A549 (cell line): ENCODE results near the gene GDF7. TPM values are rescaled to one million over a fixed set of nuclear protein-coding genes. Genes with fewer than 3 reads are reported as not detected.

ENCODE experiments used
- ATAC-seq, 2 experiments: fragments of 200-7000 bp in 1 of 2; fragments of >200 bp in 1 of 2; cut with Nextera tagmentation in 1 of 2; cut with Tn5 transposase in 1 of 2; 3 replicates each; pipeline versions ENCODE4 v1.8.0 to v1.9.1; 2018 to 2020; ENCODE audit warnings: mild to moderate bottlenecking in 1 of 2, moderate library complexity in 1 of 2
- CTCF ChIA-PET: fragments of 300-600 bp; sonication (Branson Sonifier 250); formaldehyde crosslinking; extraction: SDS; loops from one replicate; lab custom pipeline; 2021; ENCODE audit warnings: antibody characterized with exemption, inconsistent platforms; lab: Yijun Ruan, JAX
- POLR2A ChIA-PET: fragments of 350-600 bp; formaldehyde crosslinking; extraction: SDS; loops from one replicate; lab custom pipeline; 2021; ENCODE audit warnings: antibody characterized with exemption, inconsistent platforms; lab: Yijun Ruan, JAX
- DNase-seq, 2 experiments: peaks; one replicate each; pipeline versions ENCODE4 v3.0.0 to v3.0.0-alpha.2; 2011 to 2016; ENCODE audit warnings: low read depth in 1 of 2, low spot score in 1 of 2
- FAIRE-seq: peaks from 2 replicates; lab custom pipeline; 2011; peaks lifted over from hg19 to GRCh38; lab: Jason Lieb, UNC
- H3K27ac ChIP-seq, 2 experiments: fragments of >200 bp; sonication (Bioruptor Twin); formaldehyde crosslinking; 3 replicates each; pipeline ENCODE4 v1.5.1; 2016 to 2017
- H3K4me1 ChIP-seq: fragments of >200 bp; sonication (Bioruptor Twin); formaldehyde crosslinking; 3 replicates; pipeline ENCODE4 v1.6.1; 2016
- H3K4me2 ChIP-seq: fragments of >200 bp; sonication (Bioruptor Twin); formaldehyde crosslinking; 3 replicates; pipeline ENCODE4 v1.6.1; 2016
- H3K4me3 ChIP-seq: fragments of >200 bp; sonication (Bioruptor Twin); formaldehyde crosslinking; 3 replicates; pipeline ENCODE4 v1.5.1; 2016
- H3K9me3 ChIP-seq: fragments of >200 bp; sonication (Bioruptor Twin); formaldehyde crosslinking; 3 replicates; pipeline ENCODE4 v1.6.1; 2016
- BHLHE40 ChIP-seq: IDR thresholded peaks from 2 replicates; pipeline ENCODE4 v1.6.1; 2012; ENCODE audit warnings: low read depth, low read length, inconsistent platforms
- EHF ChIP-seq: fragments of 250-450 bp; sonication (Bioruptor Pico); IDR thresholded peaks from 2 replicates; pipeline ENCODE4 v1.5.0; 2020; ENCODE audit warnings: mild to moderate bottlenecking
- ESRRA ChIP-seq: fragments of 150-350 bp; IDR thresholded peaks from 2 replicates; pipeline ENCODE4 v1.6.1; 2014; ENCODE audit warnings: mild to moderate bottlenecking, low read length, borderline replicate concordance
- FOSB ChIP-seq: fragments of 250-450 bp; sonication (Bioruptor Pico); IDR thresholded peaks from 2 replicates; pipeline ENCODE4 v1.5.0; 2020; ENCODE audit warnings: mild to moderate bottlenecking, moderate library complexity
- FOXS1 ChIP-seq: fragments of 250-450 bp; sonication (Bioruptor Pico); IDR thresholded peaks from 2 replicates; pipeline ENCODE4 v1.5.0; 2020; ENCODE audit warnings: mild to moderate bottlenecking, moderate library complexity
- HDAC2 ChIP-seq: fragments of 200-600 bp; sonication (generic); IDR thresholded peaks from 2 replicates; pipeline ENCODE4 v1.6.1; 2016
- HEYL ChIP-seq: fragments of 250-450 bp; sonication (Bioruptor Pico); IDR thresholded peaks from 2 replicates; pipeline ENCODE4 v1.8.0; 2021; ENCODE audit warnings: mild to moderate bottlenecking, moderate library complexity
- HOXA7 ChIP-seq: fragments of 250-450 bp; sonication (Bioruptor Pico); IDR thresholded peaks from 2 replicates; pipeline ENCODE4 v1.5.0; 2020; ENCODE audit warnings: mild to moderate bottlenecking, moderate library complexity
- JUN ChIP-seq, 2 experiments: fragments of >200 bp; sonication (Bioruptor Twin); formaldehyde crosslinking; IDR thresholded peaks; 2 replicates in 1 of 2; 3 replicates in 1 of 2; pipeline ENCODE4 v1.6.1; 2016 to 2017
- KDM1A ChIP-seq: fragments of 200-600 bp; sonication (generic); IDR thresholded peaks from 2 replicates; pipeline ENCODE4 v1.6.1; 2016; ENCODE audit warnings: low read depth, mild to moderate bottlenecking
- MAFK ChIP-seq: fragments of 450-650 bp; IDR thresholded peaks from 2 replicates; pipeline ENCODE4 v1.6.1; 2014; ENCODE audit not compliant: partially characterized antibody
- MYC ChIP-seq: IDR thresholded peaks from 2 replicates; pipeline ENCODE4 v1.6.1; 2012; ENCODE audit warnings: mild to moderate bottlenecking, inconsistent platforms, low read length, improper control_type of control experiment, borderline replicate concordance
- NFE2L2 ChIP-seq: fragments of 150-350 bp; conservative IDR thresholded peaks from 2 replicates; pipeline ENCODE4 v1.6.1; 2014; ENCODE audit warnings: low read length
- NPAS2 ChIP-seq: fragments of 250-450 bp; sonication (Bioruptor Pico); IDR thresholded peaks from 2 replicates; pipeline ENCODE4 v1.8.0; 2022; ENCODE audit warnings: mild to moderate bottlenecking, moderate library complexity, borderline replicate concordance
- PHF8 ChIP-seq: fragments of 200-600 bp; sonication (generic); IDR thresholded peaks from 2 replicates; pipeline ENCODE4 v1.6.1; 2016; ENCODE audit warnings: low read depth, mild to moderate bottlenecking, antibody characterized with exemption, moderate library complexity, borderline replicate concordance
- POLR2A ChIP-seq: IDR thresholded peaks from 2 replicates; pipeline ENCODE4 v1.6.1; 2012; ENCODE audit warnings: mild to moderate bottlenecking, low read length
- POLR2AphosphoS2 ChIP-seq: conservative IDR thresholded peaks from 2 replicates; pipeline ENCODE4 v1.6.1; 2012; ENCODE audit warnings: low read length, improper control_type of control experiment, inconsistent platforms
- SREBF2 ChIP-seq: fragments of 450-650 bp; IDR thresholded peaks from 2 replicates; pipeline ENCODE4 v1.6.1; 2014; ENCODE audit warnings: mild to moderate bottlenecking, moderate library complexity
- TFCP2L1 ChIP-seq: fragments of 250-450 bp; sonication (Bioruptor Pico); IDR thresholded peaks from 2 replicates; pipeline ENCODE4 v1.5.0; 2021; ENCODE audit warnings: mild to moderate bottlenecking
- USF2 ChIP-seq: fragments of 450-650 bp; IDR thresholded peaks from 2 replicates; pipeline ENCODE4 v1.6.1; 2014; ENCODE audit warnings: antibody characterized with exemption
- WGBS: methylation state at CpG from one replicate; pipeline ENCODE4 v1.1.6; 2017; ENCODE audit errors: missing lambda C conversion rate; 5-methylcytosine and 5-hydroxymethylcytosine counted together
- polyA plus RNA-seq, 4 experiments: library from polyadenylated mRNA; depleted of rRNA in 3 of 4; stranded (reverse); fragments of >200 nt; fragmentation: RNase III in 1 of 4; extraction: RNeasy Plus Mini Kit Qiagen cat#74134 plus additional on column Dnase treatment in 1 of 4; gene quantifications; 2 replicates in 3 of 4; 3 replicates in 1 of 4; pipeline ENCODE4 v1.2.3, GENCODE V29; 2011 to 2017
- TF ChIP-seq, protein P1 (sequence below): fragments of 250-450 bp; sonication (Bioruptor Pico); IDR thresholded peaks from 2 replicates; pipeline ENCODE4 v1.5.0; 2020; ENCODE audit warnings: low read depth, mild to moderate bottlenecking, moderate library complexity
- TF ChIP-seq, protein P2 (sequence below): fragments of >200 bp; sonication (Bioruptor Twin); formaldehyde crosslinking; IDR thresholded peaks from 3 replicates; pipeline ENCODE4 v1.6.1; 2016

Gene GDF7
- polyA plus RNA-seq, 2 of the 4 experiments (the other 2 are of a cell fraction): 0.03 to 0.05 TPM

GRCh38 chr2:20631617-20632307 is 35.2 kb upstream of the GDF7 start:
- H3K4me3 ChIP-seq: no peak overlapping the region
- WGBS: 81% methylated on average over 6 of the region's 6 CpGs
- peaks cover 21% of the 10 kb centered on the region for H3K4me1 ChIP-seq
- H3K27ac ChIP-seq: no peak overlapping the region
- H3K9me3 ChIP-seq: no peaks in the 10 kb centered on the region
- DNase-seq: no peak
- POLR2A ChIA-PET: interaction anchor here (6.6 kb wide), 1 partner anchor 184 kb away, joined by 102 read pairs; the partner anchor contains the start of gene RHOB
- no peak overlapping the region for H3K4me2 ChIP-seq
- FAIRE-seq: no peak
- CTCF ChIA-PET: interaction anchor here (0.6 to 17.8 kb wide), 15 partner anchors 15 to 265 kb away, joined by 3 to 355 read pairs (median 4); partner anchors contain the start of genes HS1BP3 and RHOB
- TF ChIP-seq TFCP2L1 (CRISPR knock-in tag): no peak
- no peak for TF ChIP-seq SREBF2
- no peak for TF ChIP-seq ESRRA
- no peak for TF ChIP-seq HOXA7 (CRISPR knock-in tag)
- TF ChIP-seq NPAS2 (CRISPR knock-in tag): no peak
- TF ChIP-seq POLR2AphosphoS2: no peak
- TF ChIP-seq BHLHE40: no peak
- no peak for TF ChIP-seq FOSB (CRISPR knock-in tag)
- no peak for TF ChIP-seq POLR2A
- TF ChIP-seq, protein P1, sequence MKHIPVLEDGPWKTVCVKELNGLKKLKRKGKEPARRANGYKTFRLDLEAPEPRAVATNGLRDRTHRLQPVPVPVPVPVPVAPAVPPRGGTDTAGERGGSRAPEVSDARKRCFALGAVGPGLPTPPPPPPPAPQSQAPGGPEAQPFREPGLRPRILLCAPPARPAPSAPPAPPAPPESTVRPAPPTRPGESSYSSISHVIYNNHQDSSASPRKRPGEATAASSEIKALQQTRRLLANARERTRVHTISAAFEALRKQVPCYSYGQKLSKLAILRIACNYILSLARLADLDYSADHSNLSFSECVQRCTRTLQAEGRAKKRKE: no peak
- TF ChIP-seq, all 56 proteins: peak for 0
- no peak for ATAC-seq

DNA sequence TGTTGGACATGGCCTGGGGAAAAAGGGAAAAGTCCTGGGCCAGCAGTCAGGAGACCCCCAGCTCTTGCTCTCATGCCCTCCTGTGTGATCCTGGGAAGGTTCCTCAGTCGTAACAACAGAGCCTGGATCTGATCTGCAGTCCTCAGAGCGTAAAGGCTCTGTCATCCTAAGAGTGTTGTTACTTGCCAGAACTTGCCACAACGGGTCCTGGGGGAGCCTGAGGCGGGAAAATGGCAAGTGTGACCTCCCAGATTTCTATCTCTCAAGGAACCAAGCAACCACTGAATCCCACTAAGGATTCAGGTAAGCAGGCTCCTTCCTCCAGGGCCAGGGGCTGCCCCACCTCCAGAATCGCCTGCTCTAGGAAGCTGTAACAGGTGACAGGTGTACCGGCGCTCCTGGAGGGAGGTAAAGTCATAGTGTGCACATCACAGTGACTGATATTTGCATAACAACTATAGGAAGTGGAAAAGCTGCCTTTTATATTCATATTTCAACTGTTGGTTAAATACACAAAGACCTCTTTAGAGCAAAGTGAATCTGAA is 34.4 kb upstream of the GDF7 start:
- ATAC-seq: no peak
- H3K9me3 ChIP-seq: no peaks in the 10 kb centered on the region
- no peak overlapping the region for H3K27ac ChIP-seq
- no peak for TF ChIP-seq MYC
- TF ChIP-seq PHF8: no peak
- TF ChIP-seq, protein P2, sequence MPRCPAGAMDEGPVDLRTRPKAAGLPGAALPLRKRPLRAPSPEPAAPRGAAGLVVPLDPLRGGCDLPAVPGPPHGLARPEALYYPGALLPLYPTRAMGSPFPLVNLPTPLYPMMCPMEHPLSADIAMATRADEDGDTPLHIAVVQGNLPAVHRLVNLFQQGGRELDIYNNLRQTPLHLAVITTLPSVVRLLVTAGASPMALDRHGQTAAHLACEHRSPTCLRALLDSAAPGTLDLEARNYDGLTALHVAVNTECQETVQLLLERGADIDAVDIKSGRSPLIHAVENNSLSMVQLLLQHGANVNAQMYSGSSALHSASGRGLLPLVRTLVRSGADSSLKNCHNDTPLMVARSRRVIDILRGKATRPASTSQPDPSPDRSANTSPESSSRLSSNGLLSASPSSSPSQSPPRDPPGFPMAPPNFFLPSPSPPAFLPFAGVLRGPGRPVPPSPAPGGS: no peak
- no peak for TF ChIP-seq NFE2L2
- no peak for TF ChIP-seq MAFK
- no peak for TF ChIP-seq POLR2A
- no peak for TF ChIP-seq TFCP2L1 (CRISPR knock-in tag)
- no peak for TF ChIP-seq FOXS1
- TF ChIP-seq NPAS2 (CRISPR knock-in tag): no peak
- TF ChIP-seq USF2: no peak
- TF ChIP-seq, protein P1: no peak
- no peak for TF ChIP-seq KDM1A
- TF ChIP-seq HEYL (CRISPR knock-in tag): no peak
- TF ChIP-seq EHF (CRISPR knock-in tag): no peak
- TF ChIP-seq HDAC2: no peak
- no peak for TF ChIP-seq JUN (IDR thresholded peaks at IDR 0.05)
- no peak for TF ChIP-seq HOXA7 (CRISPR knock-in tag)
- TF ChIP-seq, all 56 proteins: peak for 0
- POLR2A ChIA-PET: interaction anchor here (6.6 kb wide), 1 partner anchor 185 kb away, joined by 102 read pairs; the partner anchor contains the start of gene RHOB
- FAIRE-seq (no peak), DNase-seq (no peak)
- CTCF ChIA-PET: interaction anchor here (1.0 to 17.8 kb wide), 11 partner anchors 11 to 266 kb away, joined by 3 to 355 read pairs (median 7); partner anchors contain the start of genes HS1BP3 and RHOB
- Histone ChIP-seq H3K4me1 (peaks cover 21% of the 10 kb centered on the region), H3K4me2 (no peak overlapping the region), H3K4me3 (no peak overlapping the region)
- WGBS: 91% methylated on average over 7 of the region's 7 CpGs
